K562 (cell line): ENCODE results near the gene BBX. TPM values are rescaled to one million over a fixed set of nuclear protein-coding genes. Genes with fewer than 3 reads are reported as not detected.

Experiments used
- FOSL1 ChIP-seq: fragments of 200-800 bp; sonication (Bioruptor generic); conservative IDR thresholded peaks from 2 replicates; pipeline ENCODE4 v1.6.1; 2016; ENCODE audit warnings: missing genetic modification characterization, missing compliant biosample characterization
- NKRF ChIP-seq: fragments of 450-650 bp; IDR thresholded peaks from 2 replicates; pipeline ENCODE4 v1.6.1; 2016; ENCODE audit warnings: borderline replicate concordance
- PPARD ChIP-seq: fragments of 250-450 bp; sonication (Bioruptor Pico); IDR thresholded peaks from 2 replicates; pipeline ENCODE4 v1.8.0; 2022; ENCODE audit warnings: inconsistent platforms, mild to moderate bottlenecking, moderate library complexity
- ZBTB49 ChIP-seq: sonication (generic); formaldehyde crosslinking; IDR thresholded peaks from 2 replicates; pipeline ENCODE4 v1.8.0; 2022; ENCODE audit warnings: missing genetic modification reagents, mild to moderate bottlenecking, borderline replicate concordance
- ZFP36 ChIP-seq: fragments of 150-350 bp; IDR thresholded peaks from 2 replicates; pipeline ENCODE4 v1.6.1; 2018; ENCODE audit warnings: low read length, low read depth; ENCODE audit not compliant: partially characterized antibody
- polyA plus RNA-seq, 8 experiments: library from polyadenylated mRNA; depleted of rRNA in 4 of 8; stranded (reverse) in 5 of 8; unstranded in 3 of 8; fragments of >200 nt; fragmentation: Nextera tagmentation in 2 of 8; fragmentation: Illumina TruSeq in 1 of 8; extraction: Ambion mirVana in 2 of 8; extraction: Trizol in 1 of 8; gene quantifications; 2 replicates each; pipeline versions ENCODE4 v1.2.1 to v1.2.3, GENCODE V29; 2011 to 2014; ENCODE audit warnings: inconsistent platforms in 1 of 8, missing spikeins in 1 of 8
- total RNA-seq, 7 experiments: library from RNA; depleted of rRNA in 6 of 7; stranded (reverse); fragments of >200 nt in 6 of 7; fragmentation: Illumina TruSeq in 2 of 7; extraction: Trizol in 2 of 7; gene quantifications; 2 replicates each; pipeline versions ENCODE4 v1.2.1 to v1.2.3, GENCODE V29; 2011 to 2021; ENCODE audit warnings: low replicate concordance in 1 of 7

BBX gene
- total and polyA plus RNA-seq, 9 of the 15 experiments (the other 6 are each of a cell fraction or from before 2014, with no cell fraction given), result 4.9 to 19.5 (median 11.8) TPM

- no peak for TF ChIP-seq NKRF
- TF ChIP-seq PPARD, result no peak
- TF ChIP-seq ZFP36, result no peak
- TF ChIP-seq ZBTB49, result no peak
- no peak for TF ChIP-seq FOSL1 (tag)
These were observed 216.5 kb downstream of the BBX start (continued) for GRCh38 chr3:107739227-107739626.
